VCaP (cell line): Measurements from ENCODE around the gene CALD1.

Experiments
- H3K27ac ChIP-seq: fragments of 450-650 bp; 2 replicates; pipeline ENCODE4 v1.5.1; 2017
- CTCF ChIP-seq: fragments of 450-650 bp; conservative IDR thresholded peaks from 2 replicates; pipeline ENCODE4 v1.5.1; 2017; ENCODE audit warnings: mild to moderate bottlenecking, moderate library complexity

CALD1 gene

GRCh38 chr7:134890246-134891240 is 111.1 kb downstream of the CALD1 start:
- peak overlapping the region; percentile 78 for H3K27ac ChIP-seq
- TF ChIP-seq CTCF, result no peak

- peak overlapping the region; percentile 78 for H3K27ac ChIP-seq
- TF ChIP-seq CTCF, result no peak
These were observed 111.8 kb downstream of the CALD1 start for GRCh38 chr7:134891262-134891695.

- H3K27ac ChIP-seq, result peak overlapping the region; percentile 78
- TF ChIP-seq CTCF, result no peak
These were observed 112.6 kb downstream of the CALD1 start for GRCh38 chr7:134891696-134892678.

- TF ChIP-seq CTCF, result no peak
These were observed 113.5 kb downstream of the CALD1 start for GRCh38 chr7:134892963-134893362.

GRCh38 chr7:134893920-134894319 is 114.5 kb downstream of the CALD1 start:
- H3K27ac ChIP-seq, result no peak overlapping the region
- no peak for TF ChIP-seq CTCF

More at GRCh38 chr7:134892963-134893362, 113.5 kb downstream of the CALD1 start:
- 0 out of 2 replicates have a peak overlapping the region, but pooled peaks have one; percentile 78 for H3K27ac ChIP-seq

- no peak for TF ChIP-seq CTCF
- no peak overlapping the region for H3K27ac ChIP-seq
These were observed 115.5 kb downstream of the CALD1 start for GRCh38 chr7:134894928-134895327.

- TF ChIP-seq CTCF, result no peak
- H3K27ac ChIP-seq, result no peak overlapping the region
These were observed 116.6 kb downstream of the CALD1 start for GRCh38 chr7:134896073-134896472.
